ENCODE results near the gene CISTR.
"Not testable (repeated sequence)": the region's sequence is repeated elsewhere in the genome, so short reads cannot be mapped to it uniquely, and the experiment has no call there.

CISTR gene

GRCh38 chr12:53781228-53781801 is 29.5 kb upstream of the CISTR start:
- no peak for ATAC-seq (ENCODE audit: insufficient read depth, low read depth)
- no peaks in the 10 kb centered on the region for H4K20me1 ChIP-seq (ENCODE audit: insufficient read depth, low read length)
- H3K4me1 ChIP-seq (ENCODE audit: insufficient read depth, low read length), result no peaks in the 10 kb centered on the region
- DNase-seq, result no peak
- H3K4me2 ChIP-seq (ENCODE audit: insufficient read depth, low read length), result no peak overlapping the region
- no peaks in the 10 kb centered on the region for H3K9me3 ChIP-seq (ENCODE audit: insufficient read depth, low read length, severe bottlenecking)
- no peaks in the 10 kb centered on the region for H3K79me2 ChIP-seq (ENCODE audit: insufficient read depth, low read length)
- no peak overlapping the region for H3K4me3 ChIP-seq (ENCODE audit: low read depth in 1 of 2, low read length in 2 of 2)
- peaks cover 29% of the 10 kb centered on the region for H3K27me3 ChIP-seq (ENCODE audit: insufficient read depth, low read length, poor library complexity)
- H3K27ac ChIP-seq (ENCODE audit: low read length), result no peak overlapping the region
- no peaks in the 10 kb centered on the region for H3K36me3 ChIP-seq (ENCODE audit: insufficient read depth, low read length)
- H2AFZ ChIP-seq (ENCODE audit: low read depth, low read length), result no peak overlapping the region
- H3K9ac ChIP-seq (ENCODE audit: low read depth, low read length), result no peak overlapping the region
- TF ChIP-seq CTCF (IDR thresholded peaks at IDR 0.05; ENCODE audit: borderline replicate concordance, extremely low read depth, low read length, poor library complexity, severe bottlenecking) (no peak), EZH2 (IDR thresholded peaks at IDR 0.05; ENCODE audit: borderline replicate concordance, low read depth, low read length, severe bottlenecking) (no peak)

- TF ChIP-seq EZH2 (IDR thresholded peaks at IDR 0.05; ENCODE audit: borderline replicate concordance, low read depth, low read length, severe bottlenecking) (no peak), CTCF (IDR thresholded peaks at IDR 0.05; ENCODE audit: borderline replicate concordance, extremely low read depth, low read length, poor library complexity, severe bottlenecking) (no peak)
- no peak for DNase-seq
These were observed 28.5 kb upstream of the CISTR start for GRCh38 chr12:53780323-53780722.

GRCh38 chr12:53779679-53780078 is 27.9 kb upstream of the CISTR start:
- not testable (repeated sequence) for DNase-seq; H3K9ac ChIP-seq (ENCODE audit: low read depth, low read length); H3K4me3 ChIP-seq (ENCODE audit: low read depth in 1 of 2, low read length in 2 of 2); H3K27ac ChIP-seq (ENCODE audit: low read length); H2AFZ ChIP-seq (ENCODE audit: low read depth, low read length); H3K9me3 ChIP-seq (ENCODE audit: insufficient read depth, low read length, severe bottlenecking); H3K79me2 ChIP-seq (ENCODE audit: insufficient read depth, low read length); H4K20me1 ChIP-seq (ENCODE audit: insufficient read depth, low read length); H3K4me2 ChIP-seq (ENCODE audit: insufficient read depth, low read length); H3K4me1 ChIP-seq (ENCODE audit: insufficient read depth, low read length); ATAC-seq (ENCODE audit: insufficient read depth, low read depth); H3K36me3 ChIP-seq (ENCODE audit: insufficient read depth, low read length)
- peaks cover 30% of the 10 kb centered on the region for H3K27me3 ChIP-seq (ENCODE audit: insufficient read depth, low read length, poor library complexity)

More at GRCh38 chr12:53780323-53780722, 28.5 kb upstream of the CISTR start:
- no peaks in the 10 kb centered on the region for H3K9me3 ChIP-seq (ENCODE audit: insufficient read depth, low read length, severe bottlenecking)
- no peaks in the 10 kb centered on the region for H4K20me1 ChIP-seq (ENCODE audit: insufficient read depth, low read length)
- H3K4me3 ChIP-seq (ENCODE audit: low read depth in 1 of 2, low read length in 2 of 2), result no peak overlapping the region
- H3K9ac ChIP-seq (ENCODE audit: low read depth, low read length), result no peak overlapping the region
- no peak for ATAC-seq (ENCODE audit: insufficient read depth, low read depth)
- H3K4me2 ChIP-seq (ENCODE audit: insufficient read depth, low read length), result no peak overlapping the region
- H3K36me3 ChIP-seq (ENCODE audit: insufficient read depth, low read length), result no peaks in the 10 kb centered on the region
- H2AFZ ChIP-seq (ENCODE audit: low read depth, low read length), result no peak overlapping the region
- peaks cover 35% of the 10 kb centered on the region for H3K27me3 ChIP-seq (ENCODE audit: insufficient read depth, low read length, poor library complexity)
- no peaks in the 10 kb centered on the region for H3K79me2 ChIP-seq (ENCODE audit: insufficient read depth, low read length)
- no peaks in the 10 kb centered on the region for H3K4me1 ChIP-seq (ENCODE audit: insufficient read depth, low read length)
- H3K27ac ChIP-seq (ENCODE audit: low read length), result no peak overlapping the region

- Histone ChIP-seq H3K4me1 (ENCODE audit: insufficient read depth, low read length) (no peaks in the 10 kb centered on the region), H4K20me1 (ENCODE audit: insufficient read depth, low read length) (no peaks in the 10 kb centered on the region), H3K9ac (ENCODE audit: low read depth, low read length) (no peak overlapping the region), H3K79me2 (ENCODE audit: insufficient read depth, low read length) (no peaks in the 10 kb centered on the region), H3K27me3 (ENCODE audit: insufficient read depth, low read length, poor library complexity) (peaks cover 30% of the 10 kb centered on the region), H3K4me3 (ENCODE audit: low read depth in 1 of 2, low read length in 2 of 2) (no peak overlapping the region), H3K9me3 (ENCODE audit: insufficient read depth, low read length, severe bottlenecking) (no peaks in the 10 kb centered on the region), H3K36me3 (ENCODE audit: insufficient read depth, low read length) (no peaks in the 10 kb centered on the region), H3K4me2 (ENCODE audit: insufficient read depth, low read length) (no peak overlapping the region), H2AFZ (ENCODE audit: low read depth, low read length) (no peak overlapping the region), H3K27ac (ENCODE audit: low read length) (no peak overlapping the region)
- ATAC-seq (ENCODE audit: insufficient read depth, low read depth), result no peak
- no peak for TF ChIP-seq EZH2 (IDR thresholded peaks at IDR 0.05; ENCODE audit: borderline replicate concordance, low read depth, low read length, severe bottlenecking)
- TF ChIP-seq CTCF (IDR thresholded peaks at IDR 0.05; ENCODE audit: borderline replicate concordance, extremely low read depth, low read length, poor library complexity, severe bottlenecking), result no peak
- no peak for DNase-seq
These were observed 26.3 kb upstream of the CISTR start for GRCh38 chr12:53777936-53778644.

Data from DND-41 (cell line).